NK-92 (cell line): ENCODE measurements around the gene TXNL4A.
"Not testable (repeated sequence)": the region's sequence is repeated elsewhere in the genome, so short reads cannot be mapped to it uniquely, and the experiment has no call there.

Experiments used
- DNase-seq: peaks from one replicate; lab custom pipeline; 2025; ENCODE audit not compliant: unreplicated experiment; lab: John Stamatoyannopoulos, UW

TXNL4A gene

DNA sequence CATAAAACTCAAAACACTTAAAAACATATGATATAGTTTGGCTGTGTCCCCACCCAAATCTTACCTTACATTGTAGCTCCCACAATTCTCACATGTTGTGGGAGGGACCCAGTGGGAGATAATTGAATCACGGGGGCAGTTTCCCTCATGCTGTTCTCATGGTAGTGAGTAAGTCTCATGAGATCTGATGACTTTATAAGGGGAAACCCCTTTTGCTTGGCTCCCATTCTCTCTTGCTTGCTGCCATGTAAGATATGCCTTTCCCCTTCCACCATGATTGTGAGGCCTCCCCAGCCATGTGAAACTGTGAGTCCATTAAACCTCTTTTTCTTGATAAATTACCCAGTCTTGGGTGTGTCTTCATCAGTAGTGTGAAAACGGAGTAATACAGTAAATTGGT is 11.3 kb upstream of the TXNL4A start:
- DNase-seq, result not testable (repeated sequence)

DNA sequence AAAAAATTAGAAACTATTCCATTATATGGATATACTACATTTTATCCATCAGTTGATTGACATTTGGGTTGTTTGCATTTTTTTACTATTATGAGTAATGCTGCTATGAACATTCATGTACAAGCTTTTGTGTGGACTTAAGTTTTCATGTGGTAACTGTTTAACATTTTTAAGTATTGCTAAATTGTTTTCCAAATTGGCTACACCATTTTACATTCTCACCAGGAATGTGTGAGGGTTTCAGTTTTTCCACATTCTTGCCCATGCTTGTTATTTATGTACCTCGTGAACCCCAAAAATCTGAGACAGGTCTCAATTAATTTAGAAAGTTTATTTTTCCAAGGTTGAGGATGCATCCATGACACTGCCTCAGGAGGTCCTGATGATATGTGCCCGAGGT is 3.1 kb upstream of the TXNL4A start:
- DNase-seq, result no peak

DNA sequence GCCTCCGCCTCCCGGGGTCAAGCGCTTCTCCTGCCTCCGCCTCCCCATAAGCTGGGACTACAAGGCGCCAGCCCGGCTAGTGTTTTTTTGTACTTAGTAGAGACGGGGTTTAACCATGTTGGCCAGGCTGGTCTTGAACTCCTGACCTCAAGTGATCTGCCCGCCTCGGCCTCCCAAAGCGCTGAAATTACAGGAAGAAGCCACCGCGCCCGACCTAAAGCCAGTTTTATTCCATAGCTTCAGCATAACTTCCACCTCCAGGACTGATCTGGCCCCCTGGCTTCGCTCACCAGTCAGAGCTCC is 783 bp upstream of the TXNL4A start:
- no peak for DNase-seq

DNA sequence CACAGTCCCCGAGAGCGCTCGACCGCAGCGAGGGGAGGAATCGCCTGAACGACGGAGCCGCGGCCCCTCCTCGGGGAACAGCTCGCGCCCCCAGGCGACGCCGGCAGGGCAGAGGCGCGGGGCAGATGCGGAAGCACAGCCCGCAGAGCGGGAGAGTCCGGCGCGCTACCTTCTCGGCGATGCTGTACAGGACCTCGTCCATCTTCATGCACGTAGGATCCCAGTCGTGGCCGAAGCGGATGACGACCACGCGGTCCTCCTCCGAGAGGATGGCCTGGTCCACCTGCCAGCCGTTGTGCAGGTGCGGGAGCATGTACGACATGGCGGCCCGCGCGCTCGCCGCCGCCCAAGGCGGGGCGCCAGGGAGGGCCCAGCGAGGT is 302 bp downstream of the TXNL4A start:
- DNase-seq, result no peak

DNA sequence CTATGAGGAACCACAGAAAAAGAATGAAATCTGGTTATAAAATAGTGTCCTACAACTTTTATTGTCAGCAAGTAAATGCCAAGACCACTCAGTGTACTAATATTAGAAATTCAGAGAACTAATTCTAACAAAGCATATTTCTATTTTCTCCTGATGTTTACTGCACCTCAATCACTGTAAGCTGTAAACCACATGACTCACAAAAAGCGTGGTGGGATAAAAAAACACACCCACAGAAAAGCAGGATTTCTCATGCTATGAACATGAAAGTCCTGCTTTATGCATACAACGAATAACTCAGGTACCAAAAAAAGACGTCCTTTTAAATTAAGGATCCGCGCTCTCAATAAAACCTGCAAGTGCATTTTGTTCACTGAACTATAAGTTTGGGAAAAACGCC is 797 bp downstream of the TXNL4A start:
- DNase-seq, result no peak

DNA sequence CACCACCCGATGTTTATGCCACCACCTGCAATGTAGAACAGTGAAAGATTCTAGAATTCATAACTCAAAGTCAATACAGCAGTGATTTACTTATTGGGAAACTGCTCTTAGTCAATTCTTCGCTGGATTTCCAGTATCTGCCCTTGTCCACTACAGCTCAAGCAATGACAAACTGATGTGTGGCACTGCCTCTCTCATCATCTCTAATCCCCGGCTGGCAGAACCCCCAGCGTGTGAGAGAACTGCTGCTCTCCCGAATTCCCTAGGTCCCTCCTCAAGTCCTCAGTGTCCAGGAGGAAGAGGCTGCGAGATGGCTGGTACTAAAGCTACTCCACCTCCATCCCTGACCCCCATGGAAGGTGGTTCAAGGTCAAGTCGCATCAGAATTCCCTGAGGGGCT is 1.6 kb downstream of the TXNL4A start:
- DNase-seq, result no peak

DNA sequence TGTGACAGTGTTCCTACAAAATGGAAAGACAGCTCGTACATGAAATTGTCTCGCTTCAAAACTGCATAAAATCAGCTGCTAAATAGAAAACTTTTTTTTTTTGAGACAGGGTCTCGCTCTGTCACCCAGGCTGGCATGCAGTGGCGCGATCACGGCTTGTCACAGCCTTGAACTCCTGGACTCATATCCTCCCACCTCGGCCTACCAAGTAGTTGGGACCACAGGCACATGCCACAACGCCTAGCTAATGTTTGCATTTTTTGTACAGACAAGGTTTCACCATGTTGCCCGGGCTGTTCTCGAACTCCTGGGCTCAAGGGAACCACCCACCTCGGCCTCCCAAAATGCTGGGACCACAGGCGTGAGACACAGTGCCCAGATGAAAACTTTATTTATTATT is 3.2 kb downstream of the TXNL4A start:
- no peak for DNase-seq

DNA sequence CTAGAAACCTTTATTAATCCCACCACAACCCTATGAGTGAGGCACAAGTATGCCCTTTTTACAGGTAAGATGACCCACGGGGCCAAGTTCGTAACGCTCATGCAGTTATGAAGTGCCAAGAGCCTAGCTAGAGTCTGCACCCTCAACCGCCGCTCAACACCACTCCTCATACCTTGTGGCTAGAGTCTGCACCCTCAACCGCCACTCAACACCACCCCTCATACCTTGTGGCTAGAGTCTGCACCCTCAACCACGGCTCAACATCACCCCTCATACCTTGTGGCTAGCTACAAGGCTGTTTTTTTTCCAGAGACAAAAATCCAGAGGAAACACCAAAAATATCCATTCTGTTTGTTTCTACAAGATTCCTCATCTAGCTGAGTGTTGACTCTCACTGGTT is 4.6 kb downstream of the TXNL4A start:
- DNase-seq, result no peak

DNA sequence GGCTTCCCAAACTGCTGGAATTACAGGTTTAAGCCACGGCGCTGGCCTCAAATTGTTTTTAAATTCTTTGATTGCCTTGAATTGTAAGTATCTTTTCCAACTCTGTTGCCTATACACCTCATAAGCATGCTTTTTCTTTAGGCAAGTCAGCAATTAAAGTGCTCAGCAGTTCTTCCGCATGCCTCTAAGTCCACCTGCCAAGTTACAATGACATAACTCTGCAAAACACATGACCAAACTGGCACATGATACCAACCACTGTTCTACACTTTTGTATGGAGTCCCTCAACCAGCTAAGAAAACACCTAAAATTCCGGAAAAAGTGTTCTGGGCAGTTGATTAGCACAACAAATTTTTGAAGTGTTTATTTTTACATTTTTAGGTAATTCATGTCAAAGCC is 5.1 kb downstream of the TXNL4A start:
- DNase-seq, result no peak

DNA sequence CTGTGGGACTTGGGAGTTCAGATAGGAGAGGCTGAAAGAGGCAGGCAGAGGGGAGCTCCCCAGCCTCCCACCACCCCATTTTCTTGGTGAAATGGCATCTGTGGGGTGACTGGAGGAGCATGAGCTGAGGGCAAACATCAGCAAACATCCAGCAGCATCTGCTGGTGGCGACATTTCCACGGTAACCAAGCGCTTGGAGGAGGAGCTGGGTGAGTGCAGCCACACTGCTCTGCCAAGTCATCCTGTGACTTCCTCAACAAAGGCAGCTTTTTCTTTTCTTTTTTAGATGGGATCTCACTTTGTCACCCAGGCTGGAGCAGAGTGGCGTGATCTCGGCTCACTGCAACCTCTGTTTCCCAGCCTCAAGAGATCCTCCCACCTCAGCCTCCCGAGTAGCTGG is 5.6 kb downstream of the TXNL4A start:
- DNase-seq, result no peak

DNA sequence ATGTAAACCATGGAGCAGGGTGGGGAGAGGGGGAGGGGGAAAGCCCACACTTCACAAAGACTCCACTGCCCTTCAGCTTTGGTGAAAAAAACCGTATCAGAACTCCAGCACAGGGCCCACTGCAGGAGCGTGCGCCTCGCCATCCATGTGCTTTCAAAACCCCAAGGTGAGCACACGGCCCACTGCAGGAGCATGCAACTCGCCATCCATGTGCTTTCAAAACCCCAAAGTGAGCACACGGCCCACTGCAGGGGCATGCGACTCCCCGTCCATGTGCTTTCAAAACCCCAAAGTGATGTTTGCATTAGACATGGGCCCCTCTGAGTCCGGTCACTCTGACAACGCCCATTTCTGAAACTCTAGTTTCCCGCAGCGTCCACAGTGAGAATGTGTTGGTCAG is 7.8 kb downstream of the TXNL4A start:
- no peak for DNase-seq

DNA sequence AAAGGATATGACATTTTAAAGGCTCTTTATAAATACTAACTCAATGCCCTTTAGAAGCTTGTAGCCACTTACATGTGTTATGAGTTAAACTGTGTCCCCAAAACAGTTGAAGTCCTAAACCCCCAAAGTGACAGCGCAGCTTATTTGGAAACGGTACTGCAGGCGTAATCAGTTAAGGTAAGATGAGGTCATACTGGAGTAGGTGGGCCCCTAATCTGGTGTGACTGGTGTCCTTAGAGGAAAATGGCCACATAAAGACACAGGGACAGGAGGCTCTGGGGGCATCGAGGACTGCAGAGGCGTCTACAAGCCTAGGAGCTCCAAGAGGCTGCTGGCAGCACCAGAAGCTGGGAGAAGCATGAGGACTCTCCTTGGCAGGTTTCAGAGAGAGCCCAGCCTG is 8.5 kb downstream of the TXNL4A start:
- DNase-seq, result no peak

DNA sequence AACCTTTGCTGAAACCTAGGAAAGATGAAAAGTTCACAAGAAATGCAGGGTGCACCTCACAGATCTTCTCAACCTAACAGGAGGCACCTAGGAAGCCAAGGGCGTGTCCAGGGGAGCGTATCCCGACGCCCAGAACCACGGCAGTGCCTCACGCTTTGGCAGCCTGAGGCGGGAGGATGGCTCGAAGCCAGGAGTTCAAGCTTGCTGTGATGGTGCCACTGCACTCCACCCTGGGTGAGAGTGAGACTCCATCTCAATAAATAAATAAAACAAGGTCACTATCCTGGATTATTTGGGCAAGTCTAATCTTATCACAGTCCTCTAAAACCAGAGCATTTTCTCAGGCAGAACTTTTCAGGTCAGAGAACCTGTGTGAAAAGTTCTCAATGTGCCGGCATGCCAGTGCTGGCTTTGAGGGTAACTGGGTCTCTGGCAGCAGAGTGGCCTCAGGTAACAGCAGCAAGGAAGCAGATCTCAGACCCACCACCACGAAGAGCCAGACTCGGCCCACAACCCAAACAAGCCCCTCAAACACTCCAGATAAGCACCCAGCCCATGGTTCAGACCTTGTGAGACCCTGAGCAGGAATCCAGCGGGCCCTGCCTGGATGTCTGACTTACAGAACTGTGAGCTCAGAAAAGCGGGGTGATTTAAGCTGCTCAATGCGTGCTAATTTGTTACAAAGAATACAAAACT is 12.2 kb downstream of the TXNL4A start:
- DNase-seq, result no peak

DNA sequence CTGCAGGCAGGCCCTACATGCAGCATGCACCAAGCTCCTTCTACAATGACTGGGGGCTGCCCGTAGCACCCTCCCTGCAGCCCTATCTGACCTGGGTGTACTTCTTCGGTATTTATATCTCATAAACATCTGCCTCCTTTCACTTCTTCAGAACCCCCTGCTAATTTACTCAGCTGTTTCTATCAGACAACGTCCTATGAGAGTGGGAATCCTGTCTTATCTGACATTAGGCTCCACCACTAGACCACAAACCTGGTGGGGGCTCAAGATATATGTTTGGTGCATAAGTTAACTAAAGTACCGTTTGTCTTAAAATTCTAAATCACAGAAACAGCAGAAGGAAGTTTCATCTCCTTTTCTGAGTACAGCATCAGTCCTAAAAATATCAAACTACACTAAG is 13.3 kb downstream of the TXNL4A start:
- DNase-seq, result no peak

DNA sequence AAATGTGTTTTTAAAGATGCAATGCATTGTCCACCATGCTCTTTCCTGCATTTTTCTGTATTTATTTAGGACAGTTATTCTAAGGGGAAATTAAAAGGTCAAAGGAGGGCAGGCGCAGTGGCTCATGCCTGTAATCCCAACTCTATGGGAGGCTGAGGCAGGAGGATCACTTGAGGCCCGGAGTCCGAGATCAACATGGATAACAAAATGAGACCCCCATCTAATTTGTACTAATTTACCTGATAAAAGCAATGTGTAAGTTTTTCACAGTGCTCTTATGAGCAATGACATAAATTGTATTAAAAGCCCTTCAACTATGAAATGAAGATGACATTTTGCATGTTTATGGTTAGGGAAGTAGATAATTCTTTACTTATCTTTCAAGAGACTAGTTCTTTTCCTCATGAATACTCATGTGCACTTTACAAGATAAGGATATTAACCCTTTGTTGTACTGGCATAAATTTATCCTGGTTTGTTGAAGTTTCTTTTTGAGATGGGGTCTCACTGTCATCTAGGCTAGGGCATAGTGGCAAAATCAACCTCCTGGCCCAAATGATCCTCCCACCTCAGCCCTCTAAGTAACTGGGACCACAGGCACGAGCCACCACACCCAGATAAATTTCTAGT is 14.2 kb downstream of the TXNL4A start:
- DNase-seq, result no peak

DNA sequence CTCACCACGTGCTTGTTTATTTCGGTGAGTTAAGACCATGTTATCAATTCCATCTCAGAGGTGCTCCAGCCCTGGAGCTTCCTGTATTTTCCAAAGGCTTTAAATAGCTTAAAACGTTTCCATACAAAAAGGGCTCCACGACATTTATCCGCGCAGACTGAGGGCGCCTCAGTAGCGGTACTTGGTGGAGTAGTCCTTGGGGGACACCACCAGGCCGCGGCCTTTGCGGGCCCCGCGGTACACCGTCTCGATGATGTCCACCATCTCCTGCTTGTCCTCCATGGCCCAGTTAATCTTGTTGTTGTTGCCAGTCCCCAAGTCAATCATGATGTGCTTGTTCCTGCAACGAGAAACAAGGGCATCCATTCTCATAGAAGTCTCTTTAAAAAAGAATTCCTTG is 14.8 kb downstream of the TXNL4A start:
- no peak for DNase-seq

DNA sequence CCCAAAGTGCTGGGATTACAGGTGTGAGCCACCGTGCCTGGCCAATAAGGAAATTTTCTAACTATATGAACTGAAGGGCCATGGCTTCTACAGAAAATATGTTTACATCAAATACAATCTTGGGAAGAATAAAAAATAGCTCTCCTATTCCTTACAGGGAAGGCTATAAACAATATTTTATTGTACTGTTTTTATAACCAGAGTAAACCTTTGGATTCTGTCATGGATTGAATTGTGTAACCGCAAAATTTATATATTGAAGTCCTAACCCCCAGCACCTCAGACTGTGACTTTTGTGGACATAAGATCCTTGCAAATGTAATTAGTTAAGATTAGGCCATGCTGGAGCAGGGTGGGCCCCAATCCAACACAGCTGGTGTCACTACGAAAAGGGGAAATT is 15.6 kb downstream of the TXNL4A start:
- DNase-seq, result no peak

DNA sequence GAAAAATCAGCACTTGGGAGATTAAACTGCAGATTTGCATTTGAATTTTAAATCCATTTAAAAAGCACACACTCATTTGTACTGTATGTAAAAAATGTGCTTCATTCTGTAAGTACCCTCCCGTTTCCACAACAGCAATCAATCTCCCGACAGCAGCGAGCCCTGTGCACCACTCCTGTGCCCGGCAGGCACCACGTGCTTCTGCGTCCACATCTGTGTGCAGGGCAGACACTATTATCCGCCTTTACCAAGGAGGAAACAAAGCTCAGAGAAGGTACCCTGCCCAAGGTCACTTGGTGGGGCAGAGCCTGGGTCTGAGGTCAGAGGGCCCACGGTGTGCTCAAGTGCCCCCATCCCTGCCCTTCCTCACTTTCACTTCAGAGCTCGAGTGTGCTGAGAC is 16.4 kb downstream of the TXNL4A start:
- no peak for DNase-seq

DNA sequence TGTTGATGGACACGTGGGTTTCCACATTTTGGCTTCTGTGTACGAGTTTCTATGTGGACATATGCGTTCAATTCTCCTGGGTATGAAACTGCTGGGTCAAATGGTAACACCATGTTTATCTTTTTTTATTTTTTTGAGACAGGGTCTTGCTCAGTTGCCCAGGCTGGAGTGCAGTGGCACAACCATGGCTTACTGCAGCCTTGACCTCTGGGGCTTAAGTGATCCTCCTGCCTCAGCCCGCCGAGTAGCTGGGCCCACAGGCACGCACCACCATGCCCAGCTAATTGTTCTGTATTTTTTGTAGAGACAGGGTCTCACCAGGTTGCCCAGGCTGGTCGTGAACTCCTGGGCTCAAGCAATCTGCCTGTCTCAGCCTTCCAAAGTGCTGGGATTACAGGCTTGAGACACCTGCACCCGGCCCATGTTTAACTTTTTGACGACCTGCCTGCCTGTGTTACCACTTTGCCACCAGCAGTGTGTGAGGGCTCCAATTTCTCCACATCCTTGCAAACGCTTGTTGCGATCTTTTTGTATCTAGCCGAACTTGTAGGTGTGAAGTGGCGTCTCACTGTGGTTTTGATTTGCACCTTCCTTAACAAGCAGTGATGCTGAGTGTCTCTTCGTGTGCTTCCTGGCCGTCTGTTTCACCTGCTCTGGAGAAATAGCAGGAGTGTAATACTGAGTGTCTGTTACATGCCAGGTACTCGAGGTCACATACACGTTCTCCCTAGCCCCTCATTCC is 17.0 kb downstream of the TXNL4A start:
- no peak for DNase-seq

DNA sequence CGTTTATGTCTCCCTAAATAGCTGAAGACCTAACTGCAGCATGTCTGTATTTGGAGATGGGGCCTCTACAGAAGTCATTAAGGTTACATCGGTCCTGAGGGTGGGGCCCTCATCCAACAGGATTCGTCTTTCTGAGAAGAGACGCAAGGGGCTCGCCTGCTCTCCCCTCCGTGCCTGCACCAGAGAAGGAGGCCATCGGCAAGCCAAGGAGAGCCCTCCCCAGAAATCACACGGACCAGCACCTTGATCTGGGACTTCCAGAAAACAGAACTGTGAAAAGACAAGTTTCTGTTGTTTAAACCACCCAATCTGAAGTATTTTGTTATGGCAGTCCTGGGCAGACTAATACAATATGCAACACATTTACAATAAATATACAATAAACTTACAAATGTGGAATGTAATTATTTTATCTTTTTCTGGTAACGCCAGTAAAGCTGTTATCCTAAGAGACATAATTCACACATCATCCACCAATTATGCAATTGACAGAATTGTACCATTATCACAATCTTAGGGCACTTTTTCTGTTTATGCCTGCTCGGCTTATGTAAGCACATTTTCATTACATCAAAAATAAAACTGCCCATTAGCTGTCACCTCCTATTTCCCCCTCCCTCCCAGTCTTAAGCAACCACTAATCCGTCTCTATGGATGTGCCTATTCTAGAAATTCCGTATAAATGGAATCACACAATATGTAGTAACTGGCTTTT is 17.8 kb downstream of the TXNL4A start:
- no peak for DNase-seq

DNA sequence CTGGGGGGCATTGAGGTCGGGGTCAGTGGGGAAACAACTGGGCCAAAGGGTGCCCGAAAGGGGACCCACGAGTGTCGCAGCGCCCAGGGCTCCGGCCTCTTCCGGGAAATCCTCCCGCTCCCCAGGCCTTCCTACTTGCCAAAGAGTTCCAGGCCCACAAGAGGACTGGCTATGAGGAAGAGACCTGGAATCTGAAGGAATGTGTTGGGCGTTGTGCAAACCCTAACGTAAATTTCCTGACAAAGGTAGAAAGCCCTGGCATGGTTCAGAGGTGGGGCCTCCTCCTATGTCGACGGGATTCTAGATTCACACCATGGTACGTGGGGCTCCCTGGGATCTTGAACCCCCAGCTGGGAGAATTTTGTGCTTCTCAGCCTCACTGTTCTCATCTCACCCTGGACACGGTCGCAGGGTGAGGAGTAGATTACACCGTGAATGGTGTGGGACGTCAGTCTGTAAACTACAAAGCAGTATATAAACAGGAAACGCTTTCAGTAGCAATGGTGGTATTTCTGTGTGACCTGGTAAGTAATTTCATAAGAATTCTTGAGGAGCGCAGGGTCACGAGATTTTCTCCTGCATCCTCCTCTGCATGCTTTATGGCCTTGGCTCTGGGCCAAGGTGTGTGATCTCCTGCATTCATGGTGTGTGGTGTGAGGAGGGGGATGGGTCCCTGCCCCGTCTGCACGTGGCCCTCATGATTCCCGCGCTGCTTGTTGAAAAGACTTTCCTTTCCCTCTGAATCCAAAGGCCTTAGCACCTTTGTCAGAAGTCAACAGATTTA is 23.1 kb downstream of the TXNL4A start:
- no peak for DNase-seq
